Aorta (tissue), 5 donors: ENCODE measurements around the gene ASIC3. TPM values are rescaled to one million over a fixed set of nuclear protein-coding genes. Genes with fewer than 3 reads are reported as not detected.

Experiments used
- ATAC-seq: fragments of 200-7000 bp; cut with Tn5 transposase; one replicate; pipeline ENCODE4 v1.9.1; 2022; ENCODE audit warnings: moderate library complexity; ENCODE audit not compliant: low FRiP score
- DNase-seq, 2 donors: peaks; one replicate each; pipeline ENCODE4 v3.0.0-alpha.2; 2020
- H3K27ac ChIP-seq, 2 donors: one replicate each; pipeline ENCODE4 v1.5.1; 2013; ENCODE audit warnings: low read length in 2 of 2, mild to moderate bottlenecking in 2 of 2, moderate library complexity in 2 of 2, control low read depth in 1 of 2, inconsistent platforms in 1 of 2, low read depth in 1 of 2
- H3K27me3 ChIP-seq, 2 donors: one replicate each; pipeline ENCODE4 v1.6.1; 2013; ENCODE audit warnings: control low read depth in 1 of 2, low read length in 1 of 2, mild to moderate bottlenecking in 1 of 2, moderate library complexity in 1 of 2; ENCODE audit not compliant: insufficient read depth in 2 of 2, control insufficient read depth in 1 of 2
- H3K36me3 ChIP-seq, 2 donors: one replicate each; pipeline ENCODE4 v1.6.1; 2013; ENCODE audit warnings: control low read depth in 1 of 2, low read length in 1 of 2, mild to moderate bottlenecking in 1 of 2; ENCODE audit not compliant: insufficient read depth in 2 of 2, control insufficient read depth in 1 of 2
- H3K4me1 ChIP-seq, 2 donors: one replicate each; pipeline ENCODE4 v1.6.1; 2013; ENCODE audit warnings: low read length in 2 of 2, control low read depth in 1 of 2, mild to moderate bottlenecking in 1 of 2, moderate library complexity in 1 of 2; ENCODE audit not compliant: insufficient read depth in 2 of 2, control insufficient read depth in 1 of 2
- H3K4me3 ChIP-seq, 2 donors: one replicate each; pipeline ENCODE4 v1.5.1; 2013; ENCODE audit warnings: low read length in 2 of 2, control low read depth in 1 of 2, mild to moderate bottlenecking in 1 of 2
- H3K9me3 ChIP-seq: one replicate; pipeline ENCODE4 v1.6.1; 2013; ENCODE audit warnings: mild to moderate bottlenecking, low read length; ENCODE audit not compliant: control insufficient read depth
- WGBS, 2 donors: extraction: QIAGEN DNeasy Blood & Tissue Kit; methylation state at CpG; one replicate each; pipeline ENCODE4 v1.1.7; 2013; 5-methylcytosine and 5-hydroxymethylcytosine counted together
- intact Hi-C, 2 donors: fragments of 100-400 bp; cut with DNase I; formaldehyde crosslinking; loops; one replicate each; pipeline versions ENCODE4 v1.14.2 to v1.15.0; 2022
- polyA plus RNA-seq, 2 donors: library from polyadenylated mRNA; stranded (reverse); fragments of 200-250 nt; gene quantifications; one replicate each; pipeline ENCODE4 v1.2.3, GENCODE V29; 2013
- total RNA-seq, 2 donors: library from RNA; stranded (reverse); fragmentation: NEBNext Ultra II Directional; extraction: Animal tissue kit (Norgen Biotek cat#: 25700); gene quantifications; one replicate each; pipeline ENCODE4 v1.2.1, GENCODE V29; 2021
- donor health status: healthy with polysubstance abuse.
- donor health status: Bipolar disorder and iron deficiency.
- donor health status: DM: no; HTN: no; CAD: no.
- donor health status: DM: no; HTN: no; CAD: no.
- donor health status: DM: yes; HTN: yes; CAD: no.

Gene ASIC3
- total and polyA plus RNA-seq, 4 donors, result 1.7 to 7.1 (median 2.9) TPM; not detected in 1

DNA sequence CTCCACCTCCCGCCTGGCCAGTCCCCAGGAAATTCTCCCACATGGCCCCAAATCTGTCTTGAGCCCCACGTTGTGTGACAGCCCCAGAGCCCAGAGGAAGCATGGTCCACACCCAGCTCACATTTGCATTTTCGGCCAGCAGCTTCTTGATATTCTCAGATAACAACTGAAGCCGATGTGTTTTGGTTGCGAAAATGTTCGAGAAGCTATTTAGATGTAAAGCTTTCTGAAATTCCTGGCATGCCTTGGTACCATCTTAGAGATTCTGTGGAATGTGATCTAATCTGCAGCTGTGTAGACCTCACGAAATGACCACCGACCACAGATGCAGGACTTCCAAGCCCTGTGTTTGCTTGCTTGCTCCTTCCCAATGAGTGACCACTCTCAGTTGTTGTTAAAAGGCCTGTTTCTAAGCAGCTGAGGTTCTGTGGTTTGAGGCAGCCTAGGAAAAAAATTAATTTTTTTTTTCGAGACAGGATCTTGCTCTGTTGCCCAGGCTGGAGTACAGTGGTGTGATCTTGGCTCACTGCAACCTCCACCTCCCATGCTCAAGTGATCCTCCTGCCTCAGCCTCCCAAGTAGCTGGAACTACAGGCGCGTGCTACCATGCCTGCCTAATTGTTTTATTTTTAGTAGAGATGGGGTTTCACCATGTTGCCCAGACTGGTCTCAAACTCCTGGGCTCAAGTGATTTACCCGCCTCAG is 19.9 kb downstream of the ASIC3 start:
- no peaks in the 10 kb centered on the region for H3K4me1 ChIP-seq
- H3K27ac ChIP-seq, result no peak overlapping the region
- no peaks in the 10 kb centered on the region for H3K9me3 ChIP-seq
- no peaks in the 10 kb centered on the region for H3K27me3 ChIP-seq
- intact Hi-C loops, result no loop called here
- H3K4me3 ChIP-seq, result no peak overlapping the region
- H3K36me3 ChIP-seq, result peaks cover 3 to 11% of the 10 kb centered on the region in 2 donors
- ATAC-seq, result no peak
- DNase-seq, result no peak
- WGBS, 2 donors, result 78 to 80% methylated on average over 12 of the region's 12 CpGs

DNA sequence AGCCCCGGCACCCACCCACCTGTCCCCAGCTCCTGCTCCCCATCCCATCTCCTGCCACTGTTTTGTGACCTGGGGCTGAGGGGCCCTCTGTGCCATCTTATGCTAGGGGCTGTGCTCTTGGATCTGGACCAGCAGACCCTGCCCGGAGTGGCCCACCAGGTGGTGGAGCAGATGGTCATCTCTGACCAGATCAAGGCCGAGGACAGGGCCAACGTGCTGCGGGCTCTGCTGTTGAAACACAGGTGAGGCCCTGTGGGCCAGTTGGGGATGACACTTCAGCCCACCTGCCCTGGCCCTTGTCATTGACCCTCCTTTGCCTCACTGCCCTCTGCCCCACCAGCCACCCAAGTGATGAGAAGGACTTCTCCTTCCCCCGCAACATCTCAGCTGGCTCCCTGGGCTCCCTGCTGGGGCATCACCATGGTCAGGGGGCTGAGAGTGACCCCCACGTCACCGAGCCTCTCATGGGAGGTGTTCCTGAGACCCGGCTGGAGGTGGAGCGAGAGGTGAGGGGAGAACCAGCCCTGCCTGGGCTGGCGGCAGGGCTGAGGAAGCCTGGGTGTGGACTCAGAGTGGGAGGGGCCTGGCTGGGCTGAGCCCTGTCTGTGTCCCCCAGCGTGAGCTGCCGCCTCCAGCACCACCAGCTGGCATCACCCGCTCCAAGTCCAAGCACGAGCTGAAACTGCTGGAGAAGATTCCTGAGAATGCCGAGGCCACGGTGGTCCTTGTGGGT is 21.7 kb downstream of the ASIC3 start:
- WGBS, 2 donors, result 82 to 84% methylated on average over 17 of the region's 17 CpGs
- Histone ChIP-seq H3K27me3 (no peaks in the 10 kb centered on the region), H3K4me3 (no peak overlapping the region), H3K27ac (no peak overlapping the region), H3K36me3 (peaks cover 6 to 11% of the 10 kb centered on the region in 2 donors), H3K4me1 (no peaks in the 10 kb centered on the region), H3K9me3 (no peaks in the 10 kb centered on the region)
- ATAC-seq, result peak; percentile 19
- intact Hi-C loops, result no loop called here
- no peak for DNase-seq

DNA sequence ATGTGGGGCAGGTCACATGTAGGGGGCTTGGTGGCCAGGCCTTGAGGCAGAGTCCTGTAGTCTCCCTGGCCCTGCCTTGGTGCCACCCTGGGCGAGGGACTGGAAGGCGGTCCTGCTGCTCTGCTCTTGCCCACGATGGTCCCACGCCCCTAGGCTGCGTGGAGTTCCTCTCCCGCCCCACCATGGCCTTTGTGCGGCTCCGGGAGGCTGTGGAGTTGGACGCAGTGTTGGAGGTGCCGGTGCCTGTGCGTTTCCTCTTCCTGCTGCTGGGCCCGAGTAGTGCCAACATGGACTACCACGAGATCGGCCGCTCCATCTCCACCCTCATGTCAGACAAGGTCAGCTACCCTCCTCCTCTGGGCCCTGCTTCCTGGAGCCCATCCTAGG is 22.2 kb downstream of the ASIC3 start:
- Histone ChIP-seq H3K9me3 (no peaks in the 10 kb centered on the region), H3K4me1 (no peaks in the 10 kb centered on the region), H3K36me3 (peaks cover 6 to 11% of the 10 kb centered on the region in 2 donors), H3K4me3 (no peak overlapping the region), H3K27me3 (no peaks in the 10 kb centered on the region), H3K27ac (no peak overlapping the region)
- DNase-seq, result no peak
- no peak for ATAC-seq
- 91 to 93% methylated on average over 15 of the region's 15 CpGs for WGBS, 2 donors
- intact Hi-C loops, result no loop called here

- 87 to 91% methylated on average over 38 to 39 of the region's 39 CpGs for WGBS, 2 donors
- no peak overlapping the region for H3K27ac ChIP-seq
- ATAC-seq (no peak), DNase-seq (no peak)
- no peaks in the 10 kb centered on the region for H3K4me1 ChIP-seq
- no peaks in the 10 kb centered on the region for H3K9me3 ChIP-seq
- H3K36me3 ChIP-seq, result peaks cover 6 to 11% of the 10 kb centered on the region in 2 donors
- intact Hi-C loops, result no loop called here
- no peak overlapping the region for H3K4me3 ChIP-seq
- H3K27me3 ChIP-seq, result no peaks in the 10 kb centered on the region
These were observed 22.9 kb downstream of the ASIC3 start for GRCh38 chr7:151071032-151071866.

DNA sequence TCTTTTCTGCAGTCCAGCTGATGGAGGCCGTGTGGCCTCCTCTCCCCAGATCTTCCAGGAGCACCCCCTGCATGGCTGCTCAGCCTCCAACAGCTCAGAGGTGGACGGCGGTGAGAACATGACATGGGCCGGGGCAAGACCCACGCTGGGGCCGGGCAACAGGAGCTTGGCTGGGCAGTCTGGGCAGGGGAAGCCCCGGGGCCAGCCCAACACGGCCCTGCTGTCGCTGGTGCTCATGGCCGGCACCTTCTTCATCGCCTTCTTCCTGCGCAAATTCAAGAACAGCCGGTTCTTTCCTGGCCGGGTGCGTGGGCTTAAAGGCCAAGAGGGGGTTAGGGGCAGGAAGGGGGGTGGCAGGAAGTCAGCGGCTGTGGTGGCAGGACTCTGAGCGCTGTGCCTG is 25.7 kb downstream of the ASIC3 start:
- no peaks in the 10 kb centered on the region for H3K4me1 ChIP-seq
- H3K36me3 ChIP-seq, result peaks cover 3 to 4% of the 10 kb centered on the region in 2 donors
- ATAC-seq, result no peak
- intact Hi-C loops, result no loop called here
- H3K4me3 ChIP-seq, result no peak overlapping the region
- no peaks in the 10 kb centered on the region for H3K27me3 ChIP-seq
- H3K9me3 ChIP-seq, result no peaks in the 10 kb centered on the region
- 87 to 88% methylated on average over 16 to 17 of the region's 17 CpGs for WGBS, 2 donors
- H3K27ac ChIP-seq, result no peak overlapping the region
- no peak for DNase-seq

DNA sequence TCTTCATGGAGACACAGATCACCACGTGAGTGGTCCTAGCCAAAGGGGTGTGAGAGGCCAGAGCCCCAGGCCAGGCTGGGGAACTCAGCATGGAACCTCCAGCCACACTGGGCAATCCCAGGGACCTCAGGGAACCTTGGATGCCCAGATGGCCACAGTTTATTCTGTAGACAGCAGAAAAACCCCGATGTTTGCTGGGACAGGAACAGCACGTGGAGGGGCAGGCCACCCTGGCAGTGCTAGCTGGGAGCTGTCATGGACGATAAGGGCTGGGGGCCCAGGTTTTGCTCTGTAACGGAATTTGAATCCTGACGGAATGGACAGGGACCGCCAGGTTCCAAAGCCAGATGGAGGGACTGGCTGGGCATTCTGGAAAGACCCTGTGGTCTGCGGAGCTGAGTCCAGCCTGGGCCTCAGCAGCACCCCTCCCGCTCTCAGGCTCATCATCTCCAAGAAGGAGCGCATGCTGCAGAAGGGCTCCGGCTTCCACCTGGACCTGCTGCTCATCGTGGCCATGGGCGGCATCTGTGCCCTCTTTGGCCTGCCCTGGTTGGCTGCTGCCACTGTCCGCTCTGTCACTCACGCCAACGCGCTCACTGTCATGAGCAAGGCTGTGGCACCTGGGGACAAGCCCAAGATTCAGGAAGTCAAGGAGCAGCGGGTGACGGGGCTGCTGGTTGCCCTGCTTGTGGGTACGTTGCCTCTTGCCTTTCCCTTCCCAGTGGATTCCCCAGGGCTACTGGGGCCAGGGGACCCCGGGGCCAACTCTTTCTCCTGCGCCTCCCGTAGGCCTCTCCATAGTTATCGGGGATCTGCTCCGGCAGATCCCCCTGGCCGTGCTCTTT is 26.7 kb downstream of the ASIC3 start:
- Histone ChIP-seq H3K27ac (no peak overlapping the region), H3K9me3 (no peaks in the 10 kb centered on the region), H3K36me3 (peaks cover 2 to 4% of the 10 kb centered on the region in 2 donors), H3K4me3 (no peak overlapping the region), H3K4me1 (no peaks in the 10 kb centered on the region), H3K27me3 (no peaks in the 10 kb centered on the region)
- 89 to 93% methylated on average over 26 of the region's 26 CpGs for WGBS, 2 donors
- no peak for ATAC-seq
- no peak for DNase-seq
- intact Hi-C loops, result no loop called here

DNA sequence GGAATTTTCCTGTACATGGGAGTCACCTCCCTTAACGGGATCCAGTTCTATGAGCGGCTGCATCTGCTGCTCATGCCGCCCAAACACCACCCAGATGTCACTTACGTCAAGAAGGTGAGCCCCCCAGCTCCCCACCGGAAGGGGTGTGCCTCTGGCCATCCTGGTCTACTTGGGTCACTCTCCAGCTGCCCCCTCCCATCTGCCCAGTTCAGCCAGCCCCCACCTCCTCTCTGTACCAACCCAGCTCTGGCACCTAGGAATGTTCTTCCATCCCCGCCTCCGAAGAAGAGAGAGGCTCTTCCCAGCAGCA is 27.3 kb downstream of the ASIC3 start:
- WGBS, 2 donors, result 76 to 81% methylated on average over 7 of the region's 7 CpGs
- Histone ChIP-seq H3K36me3 (peaks cover 0 to 4% of the 10 kb centered on the region in 2 donors), H3K27ac (no peak overlapping the region), H3K4me1 (no peaks in the 10 kb centered on the region), H3K4me3 (no peak overlapping the region), H3K27me3 (no peaks in the 10 kb centered on the region), H3K9me3 (no peaks in the 10 kb centered on the region)
- DNase-seq, result no peak
- intact Hi-C loops, result no loop called here
- no peak for ATAC-seq

DNA sequence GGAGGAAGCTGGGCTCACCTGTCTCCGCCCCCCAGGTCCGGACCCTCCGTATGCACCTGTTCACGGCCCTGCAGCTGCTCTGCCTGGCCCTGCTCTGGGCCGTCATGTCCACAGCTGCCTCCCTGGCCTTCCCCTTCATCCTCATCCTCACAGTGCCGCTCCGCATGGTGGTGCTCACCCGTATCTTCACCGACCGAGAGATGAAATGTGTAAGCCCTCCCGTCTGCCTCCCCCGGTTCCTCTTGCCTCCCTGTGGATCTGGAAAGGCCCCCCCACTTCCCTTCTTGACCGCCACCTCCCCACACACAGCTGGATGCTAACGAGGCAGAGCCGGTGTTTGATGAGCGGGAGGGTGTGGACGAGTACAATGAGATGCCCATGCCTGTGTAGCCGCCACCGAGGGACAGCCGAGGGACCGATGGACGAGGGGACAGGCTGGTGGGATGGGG is 27.7 kb downstream of the ASIC3 start:
- Histone ChIP-seq H3K27me3 (no peaks in the 10 kb centered on the region), H3K36me3 (peaks cover 0 to 2% of the 10 kb centered on the region in 2 donors), H3K4me3 (no peak overlapping the region), H3K9me3 (no peaks in the 10 kb centered on the region), H3K4me1 (no peaks in the 10 kb centered on the region), H3K27ac (no peak overlapping the region)
- ATAC-seq (no peak), DNase-seq (no peak)
- intact Hi-C loops, result no loop called here
- WGBS, 2 donors, result 78 to 82% methylated on average over 22 of the region's 22 CpGs
